ENCODE results near the gene C9orf152.

C9orf152 gene

GRCh38 chr9:110155751-110156150 is 52.2 kb downstream of the C9orf152 start:
- no peak overlapping the region for H3K4me3 ChIP-seq (ENCODE audit: low read length)
- no peak for DNase-seq (ENCODE audit: low read depth)
- no peak for TF ChIP-seq CTCF (IDR thresholded peaks at IDR 0.05; ENCODE audit: insufficient read depth, low read depth, low read length, missing control alignments)

GRCh38 chr9:110153431-110153830 is 54.5 kb downstream of the C9orf152 start:
- no peak for DNase-seq (ENCODE audit: low read depth)
- H3K4me3 ChIP-seq (ENCODE audit: low read length): no peak overlapping the region
- TF ChIP-seq CTCF (IDR thresholded peaks at IDR 0.05; ENCODE audit: insufficient read depth, low read depth, low read length, missing control alignments): no peak

GRCh38 chr9:110152704-110153374 is 55.1 kb downstream of the C9orf152 start:
- DNase-seq (ENCODE audit: low read depth): peak; percentile 69
- H3K4me3 ChIP-seq (ENCODE audit: low read length): no peak overlapping the region

More at GRCh38 chr9:110152704-110153374, 55.1 kb downstream of the C9orf152 start:
- TF ChIP-seq CTCF (IDR thresholded peaks at IDR 0.05; ENCODE audit: insufficient read depth, low read depth, low read length, missing control alignments): peak; percentile 76

Measured in epithelial cell of esophagus (primary cell).